ENCODE results near the gene VSIG10. TPM values are rescaled to one million over a fixed set of nuclear protein-coding genes. Genes with fewer than 3 reads are reported as not detected.

Gene VSIG10
- total and polyA plus RNA-seq, 2 of the 4 experiments (the other 2 are of a cell fraction): 5.9 to 10.0 TPM

DNA sequence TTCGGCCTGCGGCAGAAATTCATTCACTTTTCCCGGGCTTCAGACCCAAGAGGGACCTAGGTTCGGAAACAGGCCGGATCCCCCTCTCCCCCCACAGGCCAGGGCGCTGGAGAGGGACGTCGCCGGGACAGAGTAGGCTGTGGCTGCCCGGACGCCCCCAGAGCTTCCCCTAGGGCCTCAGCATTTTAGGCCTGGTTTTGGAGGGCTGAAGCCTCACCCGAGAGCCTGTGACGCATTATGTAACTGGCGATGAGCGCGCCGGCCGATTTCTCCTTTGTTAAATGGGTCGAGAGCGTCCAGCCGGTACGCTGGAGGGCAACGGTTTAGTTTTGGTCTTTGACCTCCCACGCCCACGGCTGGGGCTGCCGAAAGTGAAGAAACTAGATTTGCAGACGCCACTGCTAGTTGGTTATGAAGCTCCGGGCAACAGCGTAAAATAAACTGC lies 32.8 kb upstream of the VSIG10 start:
- DNase-seq (peak; percentile 36), ATAC-seq (ENCODE audit: low read depth) (peak; percentile 38)
- Histone ChIP-seq H3K9me1 (ENCODE audit: insufficient read depth, low read length) (peaks cover 5% of the 10 kb centered on the region; the same call in 1 of the 2 replicates), H4K91ac (ENCODE audit: insufficient read depth, low read depth, low read length) (no peak overlapping the region), H3K14ac (replicated peaks; ENCODE audit: low read depth, low read length) (peak overlapping the region; percentile 48), H4K20me1 (ENCODE audit: insufficient read depth, low read length) (no peaks in the 10 kb centered on the region), H4K8ac (ENCODE audit: low read depth in 2 of 2, low read length in 2 of 2) (0 out of 4 replicates have a peak overlapping the region, but pooled peaks of 1 of the 2 experiments have one; percentile 20), H2AK9ac (replicated peaks; ENCODE audit: low read depth, low read length, poor library complexity) (peak overlapping the region; percentile 95), H3K4me1 (ENCODE audit: control insufficient read depth, insufficient read depth, low read length) (peaks cover 2% of the 10 kb centered on the region; the same call in 1 of the 2 replicates), H2BK20ac (ENCODE audit: low read depth, low read length) (no peak overlapping the region), H4K5ac (ENCODE audit: low read depth, low read length) (no peak overlapping the region; the same call in 1 of the 2 replicates), H2BK120ac (ENCODE audit: low read depth, low read length) (no peak overlapping the region), H3K4ac (ENCODE audit: low read depth, low read length) (peak overlapping the region; percentile 7), H3K18ac (ENCODE audit: low read depth, low read length) (no peak overlapping the region), H3K36me3 (ENCODE audit: control insufficient read depth, insufficient read depth, low read length) (peaks cover 15% of the 10 kb centered on the region), H2AK5ac (ENCODE audit: low read depth, low read length) (no peak overlapping the region), H3K27me3 (ENCODE audit: control insufficient read depth, insufficient read depth, low read length) (no peaks in the 10 kb centered on the region), H3K79me1 (ENCODE audit: low read depth in 1 of 2, low read length in 2 of 2) (peaks cover 11 to 41% of the 10 kb centered on the region in 2 experiments), H2BK15ac (ENCODE audit: low read depth, low read length) (no peak overlapping the region), H3K27ac (ENCODE audit: insufficient read depth, low read length) (peak overlapping the region; percentile 42), H3K4me2 (ENCODE audit: low read depth, low read length) (peak overlapping the region; percentile 92), H3K56ac (ENCODE audit: extremely low read depth, insufficient read depth, low read length) (peak overlapping the region; percentile 57), H3K4me3 (ENCODE audit: insufficient read depth, low read depth, low read length) (peak overlapping the region; percentile 78), H3K9me3 (ENCODE audit: control insufficient read depth, insufficient read depth, low read length) (no peaks in the 10 kb centered on the region), H2AFZ (replicated peaks; ENCODE audit: low read length, poor library complexity) (peak overlapping the region; percentile 97), H2BK5ac (ENCODE audit: low read depth, low read length, poor library complexity, severe bottlenecking) (peak overlapping the region; percentile 51), H3K23ac (ENCODE audit: low read depth, low read length) (peak overlapping the region; percentile 60; the same call in 1 of the 2 replicates), H3K9ac (ENCODE audit: low read depth, low read length) (peak overlapping the region; percentile 84)
- ChIA-PET CTCF (no interaction called here), POLR2A (ENCODE audit: unreplicated experiment) (interaction anchor here (0.6 kb wide), 1 partner anchor 74 kb away, joined by 16 read pairs; no protein-coding TSS in a partner anchor)
- TF ChIP-seq MAFK (IDR thresholded peaks at IDR 0.05; ENCODE audit: low read depth, low read length): no peak
- TF ChIP-seq RAD21 (IDR thresholded peaks at IDR 0.05; ENCODE audit: low read length): no peak
- TF ChIP-seq, protein P1, sequence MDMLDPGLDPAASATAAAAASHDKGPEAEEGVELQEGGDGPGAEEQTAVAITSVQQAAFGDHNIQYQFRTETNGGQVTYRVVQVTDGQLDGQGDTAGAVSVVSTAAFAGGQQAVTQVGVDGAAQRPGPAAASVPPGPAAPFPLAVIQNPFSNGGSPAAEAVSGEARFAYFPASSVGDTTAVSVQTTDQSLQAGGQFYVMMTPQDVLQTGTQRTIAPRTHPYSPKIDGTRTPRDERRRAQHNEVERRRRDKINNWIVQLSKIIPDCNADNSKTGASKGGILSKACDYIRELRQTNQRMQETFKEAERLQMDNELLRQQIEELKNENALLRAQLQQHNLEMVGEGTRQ (IDR thresholded peaks at IDR 0.05; ENCODE audit: low read depth, low read length): no peak
- no peak for TF ChIP-seq RCOR1 (IDR thresholded peaks at IDR 0.05; ENCODE audit: insufficient replicate concordance, low read length)
- no peak for TF ChIP-seq MXI1 (IDR thresholded peaks at IDR 0.05; ENCODE audit: borderline replicate concordance, low read depth, low read length)
- TF ChIP-seq POLR2A (IDR thresholded peaks at IDR 0.05; ENCODE audit: low read depth, low read length): no peak
- TF ChIP-seq SMC3 (IDR thresholded peaks at IDR 0.05; ENCODE audit: low read depth, low read length): no peak
- no peak for TF ChIP-seq CEBPB (IDR thresholded peaks at IDR 0.05; ENCODE audit: low read depth, low read length)
- no peak for TF ChIP-seq NFE2L2 (IDR thresholded peaks at IDR 0.05; ENCODE audit: low read depth, low read length)
- no peak for TF ChIP-seq RFX5 (IDR thresholded peaks at IDR 0.05; ENCODE audit: low read depth, low read length)
- no peak for TF ChIP-seq ELK1 (IDR thresholded peaks at IDR 0.05; ENCODE audit: borderline replicate concordance, low read depth, low read length)
- WGBS, 2 experiments (ENCODE audit: extremely low coverage in 2 of 2, insufficient read length in 1 of 2): 0% methylated on average over 13 of the region's 29 CpGs; no CpG with 5 or more reads in 1 of the 2 experiments
- dilution Hi-C loops (cut with HindIII; ENCODE audit: low sequenced_read_pairs, unreplicated experiment) (no loop called here), in situ Hi-C loops (cut with MboI; ENCODE audit: low sequenced_read_pairs) (loop anchor here (25.0 kb wide), 1 partner anchor 274 kb away; no protein-coding TSS in a partner anchor), intact Hi-C loops (cut with micrococcal nuclease) (loop anchor here (2.0 to 5.0 kb wide), 3 partner anchors 74 to 1531 kb away; partner anchors contain the start of genes PRKAB1 and WSB2)
- no TSS peak for BruUV-seq (replicated peaks)

Measured in IMR-90 (cell line).